Measurements from ENCODE around the gene DNAAF5. TPM values are rescaled to one million over a fixed set of nuclear protein-coding genes. Genes with fewer than 3 reads are reported as not detected.
A peak's percentile ranks its signal among the peaks of the same experiment; 100 is the strongest.

DNAAF5 gene
- total RNA-seq, 2 experiments from 2014 or later, result 42.6 to 58.5 TPM

- intact Hi-C loops (cut with micrococcal nuclease; ENCODE audit: unreplicated experiment), result loop anchor here (5.0 kb wide), 1 partner anchor 451 kb away; no protein-coding TSS in a partner anchor
- no peaks in the 10 kb centered on the region for H3K9me3 ChIP-seq (ENCODE audit: low read length)
- no peak overlapping the region for H2AFZ ChIP-seq (ENCODE audit: low read length)
- no peaks in the 10 kb centered on the region for H4K20me1 ChIP-seq (ENCODE audit: insufficient read depth, low read length)
- POLR2A ChIA-PET, result no interaction called here
- BruUV-seq (replicated peaks), result no TSS peak
- no peaks in the 10 kb centered on the region for H3K9me2 ChIP-seq (ENCODE audit: insufficient read depth, low read length)
- CTCF ChIA-PET (ENCODE audit: unreplicated experiment), result interaction anchor here (0.5 kb wide), 1 partner anchor 660 kb away, joined by 8 read pairs; no protein-coding TSS in a partner anchor
- no peaks in the 10 kb centered on the region for H3K79me2 ChIP-seq (ENCODE audit: insufficient read depth, low read depth, low read length)
- no peak for TF ChIP-seq EZH2phosphoT487 (IDR thresholded peaks at IDR 0.05; ENCODE audit: borderline replicate concordance, low read depth, low read length)
- TF ChIP-seq CTCF (conservative IDR thresholded peaks at IDR 0.05; ENCODE audit: low read length), result 0 out of 2 replicates have a peak, but pooled peaks have one; percentile 26
- DNase-seq (ENCODE audit: low spot score), result no peak
- H3K4me3 ChIP-seq (ENCODE audit: low read depth, low read length, poor library complexity, severe bottlenecking), result no peak overlapping the region
- no peak overlapping the region for H3K27ac ChIP-seq (ENCODE audit: low read depth, low read length, poor library complexity, severe bottlenecking)
- H3K4me2 ChIP-seq (ENCODE audit: low read length), result no peak overlapping the region
- peaks cover 78% of the 10 kb centered on the region for H3K36me3 ChIP-seq (ENCODE audit: insufficient read depth, low read length)
- no peaks in the 10 kb centered on the region for H3K4me1 ChIP-seq (ENCODE audit: insufficient read depth, low read length, poor library complexity, severe bottlenecking)
These were observed 46.5 kb downstream of the DNAAF5 start for GRCh38 chr7:772861-773621.

- BruUV-seq (replicated peaks), result no TSS peak
- H3K9me3 ChIP-seq (ENCODE audit: low read length), result no peaks in the 10 kb centered on the region
- no peaks in the 10 kb centered on the region for H3K9me2 ChIP-seq (ENCODE audit: insufficient read depth, low read length)
- H3K4me2 ChIP-seq (ENCODE audit: low read length), result no peak overlapping the region
- H3K79me2 ChIP-seq (ENCODE audit: insufficient read depth, low read depth, low read length), result no peaks in the 10 kb centered on the region
- no peak for TF ChIP-seq CTCF (conservative IDR thresholded peaks at IDR 0.05; ENCODE audit: low read length)
- no peak for TF ChIP-seq EZH2phosphoT487 (IDR thresholded peaks at IDR 0.05; ENCODE audit: borderline replicate concordance, low read depth, low read length)
- POLR2A ChIA-PET, result no interaction called here
- H3K27ac ChIP-seq (ENCODE audit: low read depth, low read length, poor library complexity, severe bottlenecking), result no peak overlapping the region
- H3K36me3 ChIP-seq (ENCODE audit: insufficient read depth, low read length), result peaks cover 84% of the 10 kb centered on the region
- H4K20me1 ChIP-seq (ENCODE audit: insufficient read depth, low read length), result no peaks in the 10 kb centered on the region
- CTCF ChIA-PET (ENCODE audit: unreplicated experiment), result interaction anchor here (0.5 kb wide), 1 partner anchor 659 kb away, joined by 8 read pairs; no protein-coding TSS in a partner anchor
- H3K4me1 ChIP-seq (ENCODE audit: insufficient read depth, low read length, poor library complexity, severe bottlenecking), result no peaks in the 10 kb centered on the region
- no peak overlapping the region for H3K4me3 ChIP-seq (ENCODE audit: low read depth, low read length, poor library complexity, severe bottlenecking)
- no peak overlapping the region for H2AFZ ChIP-seq (ENCODE audit: low read length)
- no peak for DNase-seq (ENCODE audit: low spot score)
- intact Hi-C loops (cut with micrococcal nuclease; ENCODE audit: unreplicated experiment), result loop anchor here (5.0 kb wide), 1 partner anchor 451 kb away; no protein-coding TSS in a partner anchor
These were observed 47.1 kb downstream of the DNAAF5 start for GRCh38 chr7:773622-773915.
